ENCODE measurements around the gene PCDHGB1.

DNA sequence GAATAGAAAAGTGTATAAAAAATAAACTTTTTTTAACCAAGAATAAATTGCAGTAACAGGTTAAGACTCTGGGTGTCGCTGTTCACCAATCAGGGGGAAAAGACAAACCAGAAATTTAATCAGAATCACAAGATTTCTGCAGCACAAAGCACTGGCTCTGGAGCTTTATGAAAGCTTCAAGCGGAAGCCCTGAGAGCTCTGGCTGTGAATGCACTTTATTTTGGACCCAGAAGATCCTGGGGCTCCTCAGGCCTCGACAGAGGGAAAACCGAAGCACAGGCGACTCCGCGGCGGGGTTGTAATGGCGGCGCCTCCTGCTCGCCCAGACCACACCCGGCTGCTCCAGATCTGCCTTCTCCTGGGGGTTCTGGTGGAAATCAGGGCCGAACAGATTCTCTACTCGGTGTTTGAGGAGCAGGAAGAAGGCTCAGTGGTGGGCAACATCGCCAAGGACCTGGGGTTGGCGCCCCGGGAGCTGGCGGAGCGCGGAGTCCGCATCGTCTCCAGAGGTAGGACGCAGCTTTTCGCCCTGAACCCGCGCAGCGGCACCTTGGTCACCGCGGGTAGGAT, 5.1 kb downstream of the PCDHGB1 start, which contains the start of gene PCDHGA4:
- TF ChIP-seq, protein P1, sequence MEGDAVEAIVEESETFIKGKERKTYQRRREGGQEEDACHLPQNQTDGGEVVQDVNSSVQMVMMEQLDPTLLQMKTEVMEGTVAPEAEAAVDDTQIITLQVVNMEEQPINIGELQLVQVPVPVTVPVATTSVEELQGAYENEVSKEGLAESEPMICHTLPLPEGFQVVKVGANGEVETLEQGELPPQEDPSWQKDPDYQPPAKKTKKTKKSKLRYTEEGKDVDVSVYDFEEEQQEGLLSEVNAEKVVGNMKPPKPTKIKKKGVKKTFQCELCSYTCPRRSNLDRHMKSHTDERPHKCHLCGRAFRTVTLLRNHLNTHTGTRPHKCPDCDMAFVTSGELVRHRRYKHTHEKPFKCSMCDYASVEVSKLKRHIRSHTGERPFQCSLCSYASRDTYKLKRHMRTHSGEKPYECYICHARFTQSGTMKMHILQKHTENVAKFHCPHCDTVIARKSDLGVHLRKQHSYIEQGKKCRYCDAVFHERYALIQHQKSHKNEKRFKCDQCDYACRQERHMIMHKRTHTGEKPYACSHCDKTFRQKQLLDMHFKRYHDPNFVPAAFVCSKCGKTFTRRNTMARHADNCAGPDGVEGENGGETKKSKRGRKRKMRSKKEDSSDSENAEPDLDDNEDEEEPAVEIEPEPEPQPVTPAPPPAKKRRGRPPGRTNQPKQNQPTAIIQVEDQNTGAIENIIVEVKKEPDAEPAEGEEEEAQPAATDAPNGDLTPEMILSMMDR (IDR thresholded peaks at IDR 0.05; ENCODE audit: insufficient read depth, low read length): no peak
- TF ChIP-seq GABPA (IDR thresholded peaks at IDR 0.05; ENCODE audit: low read depth) (no peak), POLR2AphosphoS5 (IDR thresholded peaks at IDR 0.05; ENCODE audit: low read depth) (no peak), SPI1 (IDR thresholded peaks at IDR 0.05; ENCODE audit: borderline replicate concordance, low read depth) (no peak)
- TF ChIP-seq, protein P2, sequence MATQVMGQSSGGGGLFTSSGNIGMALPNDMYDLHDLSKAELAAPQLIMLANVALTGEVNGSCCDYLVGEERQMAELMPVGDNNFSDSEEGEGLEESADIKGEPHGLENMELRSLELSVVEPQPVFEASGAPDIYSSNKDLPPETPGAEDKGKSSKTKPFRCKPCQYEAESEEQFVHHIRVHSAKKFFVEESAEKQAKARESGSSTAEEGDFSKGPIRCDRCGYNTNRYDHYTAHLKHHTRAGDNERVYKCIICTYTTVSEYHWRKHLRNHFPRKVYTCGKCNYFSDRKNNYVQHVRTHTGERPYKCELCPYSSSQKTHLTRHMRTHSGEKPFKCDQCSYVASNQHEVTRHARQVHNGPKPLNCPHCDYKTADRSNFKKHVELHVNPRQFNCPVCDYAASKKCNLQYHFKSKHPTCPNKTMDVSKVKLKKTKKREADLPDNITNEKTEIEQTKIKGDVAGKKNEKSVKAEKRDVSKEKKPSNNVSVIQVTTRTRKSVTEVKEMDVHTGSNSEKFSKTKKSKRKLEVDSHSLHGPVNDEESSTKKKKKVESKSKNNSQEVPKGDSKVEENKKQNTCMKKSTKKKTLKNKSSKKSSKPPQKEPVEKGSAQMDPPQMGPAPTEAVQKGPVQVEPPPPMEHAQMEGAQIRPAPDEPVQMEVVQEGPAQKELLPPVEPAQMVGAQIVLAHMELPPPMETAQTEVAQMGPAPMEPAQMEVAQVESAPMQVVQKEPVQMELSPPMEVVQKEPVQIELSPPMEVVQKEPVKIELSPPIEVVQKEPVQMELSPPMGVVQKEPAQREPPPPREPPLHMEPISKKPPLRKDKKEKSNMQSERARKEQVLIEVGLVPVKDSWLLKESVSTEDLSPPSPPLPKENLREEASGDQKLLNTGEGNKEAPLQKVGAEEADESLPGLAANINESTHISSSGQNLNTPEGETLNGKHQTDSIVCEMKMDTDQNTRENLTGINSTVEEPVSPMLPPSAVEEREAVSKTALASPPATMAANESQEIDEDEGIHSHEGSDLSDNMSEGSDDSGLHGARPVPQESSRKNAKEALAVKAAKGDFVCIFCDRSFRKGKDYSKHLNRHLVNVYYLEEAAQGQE (IDR thresholded peaks at IDR 0.05; ENCODE audit: insufficient replicate concordance, low read depth): no peak
